ENCODE results near the gene ABL2.
"Not testable (repeated sequence)": the region's sequence is repeated elsewhere in the genome, so short reads cannot be mapped to it uniquely, and the experiment has no call there.

The ABL2 gene

DNA sequence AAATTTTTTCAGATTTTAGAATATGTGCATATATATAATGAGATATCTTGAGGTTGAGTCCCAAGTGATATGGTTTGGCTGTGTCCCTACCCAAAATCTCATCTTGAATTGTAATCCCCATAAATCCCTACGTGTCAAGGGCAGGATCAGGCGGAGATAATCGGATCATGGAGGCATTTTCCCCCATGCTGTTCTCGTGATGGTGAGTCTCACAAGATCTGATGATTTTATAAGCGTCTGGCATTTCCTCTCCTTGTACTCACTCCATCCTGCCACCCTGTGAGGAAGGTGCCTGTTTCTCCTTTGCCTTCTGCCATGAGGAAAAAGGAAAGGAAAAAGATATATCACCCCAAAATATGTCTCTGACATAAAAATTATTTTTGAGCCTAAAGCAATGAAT is 83.0 kb downstream of the ABL2 start:
- DNase-seq, result no peak
- Mint-ChIP-seq H3K27me3 (no peaks in the 10 kb centered on the region), H3K4me1 (peaks cover 17% of the 10 kb centered on the region in 2 donors), H3K4me3 (no peak overlapping the region), H3K27ac (no peak overlapping the region), H3K36me3 (peaks cover 15 to 30% of the 10 kb centered on the region in 2 donors), H3K9me3 (peaks cover 0 to 2% of the 10 kb centered on the region in 2 donors)
- no peak for ATAC-seq (replicated peaks)

DNA sequence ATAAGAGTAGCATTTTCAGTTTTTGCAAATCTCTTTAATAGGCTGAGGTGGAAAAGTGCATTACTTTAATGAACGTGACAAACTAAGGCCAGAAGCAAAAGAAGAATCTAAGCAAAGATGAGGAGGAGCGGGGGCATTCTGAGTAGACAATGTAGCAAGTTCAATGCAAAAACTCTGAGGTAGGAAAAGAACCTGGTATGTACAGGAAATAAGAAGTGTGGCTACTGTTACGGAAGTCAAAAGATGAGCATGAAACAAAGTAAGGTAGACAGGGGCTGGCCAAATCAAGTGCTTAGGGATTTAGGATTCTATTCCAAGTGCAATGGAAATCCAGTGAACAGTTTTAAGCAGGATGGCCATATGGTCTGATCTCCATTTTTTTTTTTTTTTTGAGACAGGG is 84.0 kb downstream of the ABL2 start:
- Mint-ChIP-seq H3K27ac (no peak overlapping the region), H3K4me3 (no peak overlapping the region), H3K9me3 (peaks cover 0 to 2% of the 10 kb centered on the region in 2 donors), H3K36me3 (peaks cover 11 to 26% of the 10 kb centered on the region in 2 donors), H3K4me1 (peaks cover 15 to 20% of the 10 kb centered on the region in 2 donors), H3K27me3 (no peaks in the 10 kb centered on the region)
- no peak for DNase-seq
- ATAC-seq (replicated peaks), result no peak

DNA sequence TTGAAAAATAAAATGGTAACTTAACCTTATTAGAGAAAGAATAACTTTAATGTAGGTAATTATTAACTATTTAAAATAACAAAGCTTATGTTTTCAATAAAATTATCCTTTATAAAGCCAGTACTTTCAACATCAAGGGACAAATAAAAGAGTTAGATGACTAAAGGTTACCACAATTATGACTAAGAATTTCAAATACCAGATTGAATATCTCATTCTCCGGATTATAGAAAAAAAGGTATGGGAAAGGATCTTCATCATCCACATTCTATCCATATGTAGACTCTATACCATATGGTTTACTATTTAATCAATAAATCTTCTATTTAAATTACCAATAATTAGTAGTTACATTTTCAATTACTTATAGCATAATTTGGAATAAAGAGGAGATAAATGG is 84.9 kb downstream of the ABL2 start:
- no peak overlapping the region for H3K4me3 Mint-ChIP-seq
- ATAC-seq (replicated peaks) (no peak), DNase-seq (no peak)
- H3K27me3 Mint-ChIP-seq, result no peaks in the 10 kb centered on the region
- H3K4me1 Mint-ChIP-seq, result peaks cover 15 to 29% of the 10 kb centered on the region in 2 donors
- H3K27ac Mint-ChIP-seq, result no peak overlapping the region
- peaks cover 15 to 30% of the 10 kb centered on the region in 2 donors for H3K36me3 Mint-ChIP-seq
- peaks cover 0 to 2% of the 10 kb centered on the region in 2 donors for H3K9me3 Mint-ChIP-seq

DNA sequence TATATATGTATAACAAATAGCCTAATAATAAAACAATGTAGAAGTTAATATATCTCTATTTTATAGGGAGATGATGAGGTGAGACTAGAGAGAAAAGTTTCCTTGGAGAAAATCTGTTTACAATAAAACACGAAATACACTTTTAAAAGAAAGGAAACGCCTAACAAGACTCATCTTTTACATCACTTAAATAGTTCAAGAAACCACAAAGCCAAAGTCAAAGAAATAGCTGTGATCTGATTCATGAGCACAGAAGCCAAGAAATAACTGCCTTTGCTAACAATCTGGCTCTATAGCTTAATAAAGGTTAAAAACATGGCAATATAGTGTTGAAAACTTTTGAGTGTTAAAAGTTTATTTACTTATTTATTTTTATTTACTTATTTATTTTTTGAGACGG is 86.2 kb downstream of the ABL2 start:
- H3K9me3 Mint-ChIP-seq, result no peaks in the 10 kb centered on the region
- H3K27ac Mint-ChIP-seq, result no peak overlapping the region
- H3K4me3 Mint-ChIP-seq, result no peak overlapping the region
- H3K4me1 Mint-ChIP-seq, result peaks cover 17 to 32% of the 10 kb centered on the region in 2 donors
- DNase-seq (no peak), ATAC-seq (replicated peaks) (no peak)
- H3K36me3 Mint-ChIP-seq, result peaks cover 12 to 26% of the 10 kb centered on the region in 2 donors
- no peaks in the 10 kb centered on the region for H3K27me3 Mint-ChIP-seq

DNA sequence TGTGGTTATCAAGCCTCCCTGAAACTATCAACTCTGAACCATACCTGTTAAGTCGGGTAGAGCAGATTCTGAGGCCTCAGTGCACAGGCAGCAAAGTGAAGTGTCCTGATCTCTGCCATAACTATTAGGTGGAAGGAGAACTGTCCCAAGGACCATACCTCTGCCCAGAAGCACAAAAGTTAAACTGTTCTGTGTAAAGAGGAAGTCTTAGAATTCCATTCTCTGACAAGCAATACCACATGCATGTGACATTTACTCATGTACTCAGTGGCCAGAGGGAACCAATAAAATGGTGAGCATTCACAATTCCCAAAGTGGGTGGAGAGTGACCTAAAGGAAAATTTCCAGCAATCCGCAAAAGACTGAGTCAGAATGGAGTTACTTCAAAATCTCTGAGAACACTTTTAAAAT is 86.6 kb downstream of the ABL2 start:
- Mint-ChIP-seq H3K4me3 (no peak overlapping the region), H3K27ac (peak overlapping the region; percentile 20), H3K27me3 (no peaks in the 10 kb centered on the region), H3K9me3 (no peaks in the 10 kb centered on the region), H3K4me1 (peaks cover 17 to 32% of the 10 kb centered on the region in 2 donors), H3K36me3 (peaks cover 8 to 23% of the 10 kb centered on the region in 2 donors)
- peak; percentile 57 to 79 for ATAC-seq (replicated peaks)
- DNase-seq, result no peak

DNA sequence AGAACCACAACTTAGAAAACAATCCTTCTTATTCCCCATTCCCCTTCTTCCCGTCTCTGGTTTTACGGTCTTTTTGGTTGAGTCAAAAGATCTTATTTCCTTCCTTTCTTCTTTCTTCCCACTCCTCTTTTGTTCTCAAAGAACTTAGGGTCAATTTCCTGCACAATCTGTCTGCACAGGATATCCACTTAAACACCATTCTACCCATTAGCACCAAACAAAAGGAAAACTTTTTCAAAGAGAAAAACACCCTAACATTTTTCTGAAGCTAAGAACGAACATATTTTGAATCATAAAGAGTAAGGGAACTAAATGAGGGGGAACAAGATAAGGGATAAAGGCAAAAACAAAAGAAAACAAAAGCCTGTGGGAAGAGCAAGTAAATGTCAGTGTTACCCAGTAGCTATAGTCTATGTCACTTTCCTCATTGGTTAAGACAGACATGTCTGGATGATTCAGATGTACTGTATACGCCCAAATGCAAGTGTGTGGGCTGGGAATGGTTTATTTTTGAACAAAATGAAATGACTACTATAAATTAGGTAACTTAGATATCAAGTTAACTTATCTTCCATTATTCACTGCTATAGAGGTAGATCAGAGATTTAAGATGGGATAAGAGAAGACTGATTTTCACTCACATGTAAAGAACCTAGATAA is 87.8 kb downstream of the ABL2 start:
- DNase-seq, result no peak

DNA sequence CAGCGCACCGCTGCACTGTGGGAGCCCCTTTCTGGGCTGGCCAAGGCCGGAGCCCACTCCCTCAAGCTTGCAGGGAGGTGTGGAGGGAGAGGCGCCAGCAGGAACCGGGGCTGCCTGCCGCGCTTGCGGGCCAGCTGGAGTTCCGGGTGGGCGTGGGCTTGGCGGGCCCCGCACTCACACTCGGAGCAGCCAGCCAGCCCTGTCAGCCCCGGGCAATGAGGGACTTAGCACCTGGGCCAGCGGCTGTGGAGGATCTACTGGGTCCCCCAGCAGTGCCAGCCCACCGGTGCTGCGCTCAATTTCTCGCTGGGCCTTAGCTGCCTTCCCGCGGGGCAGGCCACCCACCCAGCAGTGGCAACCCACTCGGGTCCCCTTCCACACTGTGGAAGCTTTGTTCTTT is 90.7 kb downstream of the ABL2 start:
- H3K4me3 Mint-ChIP-seq; H3K27me3 Mint-ChIP-seq; H3K9me3 Mint-ChIP-seq; DNase-seq; ATAC-seq (replicated peaks); H3K27ac Mint-ChIP-seq: not testable (repeated sequence)
- H3K36me3 Mint-ChIP-seq, result peaks cover 6 to 16% of the 10 kb centered on the region in 2 donors
- H3K4me1 Mint-ChIP-seq, result peaks cover 17 to 32% of the 10 kb centered on the region in 2 donors

More for the DNA sequence above, 87.8 kb downstream of the ABL2 start:
- H3K27ac Mint-ChIP-seq, result peak overlapping the region; percentile 43
- peaks cover 17 to 32% of the 10 kb centered on the region in 2 donors for H3K4me1 Mint-ChIP-seq
- peaks cover 8 to 23% of the 10 kb centered on the region in 2 donors for H3K36me3 Mint-ChIP-seq
- H3K4me3 Mint-ChIP-seq, result peak overlapping the region; percentile 21 to 41
- H3K9me3 Mint-ChIP-seq, result no peaks in the 10 kb centered on the region
- H3K27me3 Mint-ChIP-seq, result no peaks in the 10 kb centered on the region
- ATAC-seq (replicated peaks), result peak; percentile 79 to 90

DNA sequence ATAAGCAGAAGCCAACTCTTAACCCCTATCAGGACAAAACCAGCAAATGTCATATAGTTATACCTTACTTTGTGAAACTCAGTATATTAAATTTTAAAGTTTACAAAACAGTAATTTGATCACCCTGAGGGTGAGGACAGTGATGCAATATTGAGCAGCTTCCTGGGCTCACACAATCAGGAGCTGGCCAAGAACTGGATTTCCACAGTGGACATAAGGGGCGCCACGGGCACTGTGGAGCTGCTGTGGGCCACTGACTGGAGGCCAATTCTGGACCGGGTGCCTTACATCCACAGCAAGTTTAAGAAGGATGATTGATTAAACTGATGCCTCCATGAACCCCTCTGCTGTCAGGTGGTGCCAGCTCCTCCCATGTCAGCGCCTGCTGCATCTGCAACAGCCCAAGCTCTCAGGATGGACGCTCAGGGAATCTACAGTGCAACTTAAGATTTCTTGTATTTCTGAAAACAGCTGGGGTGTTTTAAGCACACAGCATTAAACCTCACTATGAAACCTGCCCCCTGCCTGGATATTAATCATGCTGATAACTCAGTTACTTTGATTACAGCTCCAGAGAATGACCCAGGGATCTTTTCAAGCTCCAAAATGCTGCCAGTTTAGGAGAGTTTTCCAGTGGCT is 91.7 kb downstream of the ABL2 start:
- Mint-ChIP-seq H3K9me3 (peaks cover 0 to 1% of the 10 kb centered on the region in 2 donors), H3K4me1 (peaks cover 14 to 29% of the 10 kb centered on the region in 2 donors), H3K4me3 (no peak overlapping the region), H3K27me3 (no peaks in the 10 kb centered on the region), H3K27ac (no peak overlapping the region), H3K36me3 (peaks cover 8 to 16% of the 10 kb centered on the region in 2 donors)
- DNase-seq (no peak), ATAC-seq (replicated peaks) (no peak)

DNA sequence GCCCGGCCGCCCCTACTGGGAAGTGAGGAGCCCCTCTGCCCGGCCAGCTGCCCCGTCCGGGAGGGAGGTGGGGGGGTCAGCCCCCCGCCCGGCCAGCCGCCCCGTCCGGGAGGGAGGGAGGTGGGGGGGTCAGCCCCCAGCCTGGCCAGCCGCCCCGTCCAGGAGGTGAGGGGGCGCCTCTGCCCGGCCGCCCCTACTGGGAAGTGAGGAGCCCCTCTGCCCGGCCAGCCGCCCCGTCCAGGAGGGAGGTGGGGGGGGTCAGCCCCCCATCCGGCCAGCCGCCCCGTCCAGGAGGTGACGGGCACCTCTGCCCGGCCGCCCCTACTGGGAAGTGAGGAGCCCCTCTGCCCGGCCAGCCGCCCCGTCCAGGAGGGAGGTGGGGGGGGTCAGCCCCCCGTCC is 93.8 kb downstream of the ABL2 start:
- peaks cover 5 to 14% of the 10 kb centered on the region in 2 donors for H3K4me1 Mint-ChIP-seq
- H3K9me3 Mint-ChIP-seq; ATAC-seq (replicated peaks); H3K27me3 Mint-ChIP-seq; H3K27ac Mint-ChIP-seq; H3K4me3 Mint-ChIP-seq; DNase-seq: not testable (repeated sequence)
- peaks cover 8 to 16% of the 10 kb centered on the region in 2 donors for H3K36me3 Mint-ChIP-seq

DNA sequence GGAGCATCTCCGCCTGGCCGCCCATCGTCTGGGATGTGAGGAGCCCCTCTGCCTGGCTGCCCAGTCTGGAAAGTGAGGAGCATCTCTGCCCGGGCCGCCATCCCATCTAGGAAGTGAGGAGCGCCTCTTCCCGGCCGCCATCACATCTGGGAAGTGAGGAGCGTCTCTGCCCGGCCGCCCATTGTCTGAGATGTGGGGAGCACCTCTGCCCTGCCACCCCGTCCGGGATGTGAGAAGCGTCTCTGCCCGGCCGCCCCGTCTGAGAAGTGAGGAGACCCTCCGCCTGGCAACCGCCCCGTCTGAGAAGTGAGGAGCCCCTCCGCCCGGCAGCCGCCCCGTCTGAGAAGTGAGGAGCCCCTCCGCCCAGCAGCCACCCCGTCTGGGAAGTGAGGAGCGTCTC is 94.3 kb downstream of the ABL2 start:
- not testable (repeated sequence) for DNase-seq; ATAC-seq (replicated peaks); H3K27ac Mint-ChIP-seq; H3K4me1 Mint-ChIP-seq; H3K27me3 Mint-ChIP-seq; H3K4me3 Mint-ChIP-seq; H3K9me3 Mint-ChIP-seq
- peaks cover 8 to 16% of the 10 kb centered on the region in 2 donors for H3K36me3 Mint-ChIP-seq

DNA sequence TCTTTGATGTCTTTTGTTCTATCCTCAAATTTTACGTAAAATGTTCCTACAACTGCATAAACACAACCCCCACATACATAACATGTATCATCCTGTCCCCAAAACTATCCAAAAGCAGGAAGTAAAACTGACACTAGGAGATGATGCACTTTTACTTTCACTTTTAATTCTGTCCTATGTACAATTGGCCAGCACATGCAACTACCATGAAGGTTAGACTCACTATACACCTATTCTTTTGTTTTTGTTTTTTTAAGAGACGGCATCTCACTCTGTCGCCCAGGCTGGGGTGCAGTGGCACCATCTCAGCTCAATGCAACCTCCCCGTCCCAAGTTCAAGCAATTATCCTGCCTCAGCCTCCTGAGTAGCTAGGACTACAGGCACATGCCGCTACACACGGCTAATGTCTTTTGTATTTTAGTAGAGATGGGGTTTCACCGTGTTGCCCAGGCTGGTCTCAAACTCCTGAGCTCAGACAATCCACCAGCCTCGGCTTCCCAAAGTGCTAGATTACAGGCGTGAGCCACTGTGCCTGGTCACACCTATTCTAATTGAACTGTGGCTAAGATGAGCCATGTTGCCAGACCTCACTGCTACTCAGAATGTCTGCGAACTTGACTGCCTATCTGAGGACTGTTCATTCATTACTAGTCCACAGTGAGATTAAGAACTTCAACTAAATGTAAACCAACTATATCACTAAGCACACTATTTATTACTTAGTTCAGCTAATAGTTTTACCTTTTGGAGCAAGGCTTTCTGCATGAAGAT is 99.6 kb downstream of the ABL2 start:
- DNase-seq (no peak), ATAC-seq (replicated peaks) (peak; percentile 99)
- Mint-ChIP-seq H3K36me3 (peaks cover 5 to 12% of the 10 kb centered on the region in 2 donors), H3K4me1 (peaks cover 4 to 13% of the 10 kb centered on the region in 2 donors), H3K4me3 (peak overlapping the region; percentile 48 to 63), H3K27ac (peak overlapping the region; percentile 93), H3K27me3 (no peaks in the 10 kb centered on the region), H3K9me3 (peaks cover 0 to 4% of the 10 kb centered on the region in 2 donors)

DNA sequence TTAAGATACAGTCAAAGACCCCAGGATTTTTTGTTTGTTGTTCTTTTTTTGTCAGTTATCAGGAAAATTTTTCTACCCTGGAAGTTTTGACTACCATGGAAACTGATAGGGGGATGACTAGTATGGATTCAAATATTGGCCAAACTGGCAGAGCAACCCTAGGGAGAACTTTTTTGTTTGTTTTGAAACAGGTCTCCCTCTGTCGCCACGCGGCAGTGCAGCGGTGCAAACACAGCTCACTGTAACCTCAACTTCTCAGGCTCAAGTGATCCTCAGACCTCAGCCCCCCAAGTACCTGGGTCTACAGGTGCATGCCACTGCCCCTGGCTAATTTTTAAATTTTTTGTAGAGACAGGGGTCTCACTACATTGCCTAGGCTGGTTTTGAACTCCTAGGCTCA is 101.0 kb downstream of the ABL2 start:
- Mint-ChIP-seq H3K27me3 (no peaks in the 10 kb centered on the region), H3K4me1 (peaks cover 4 to 13% of the 10 kb centered on the region in 2 donors), H3K9me3 (peaks cover 0 to 4% of the 10 kb centered on the region in 2 donors), H3K27ac (no peak overlapping the region), H3K36me3 (peaks cover 6 to 22% of the 10 kb centered on the region in 2 donors), H3K4me3 (no peak overlapping the region)
- DNase-seq (no peak), ATAC-seq (replicated peaks) (no peak)

DNA sequence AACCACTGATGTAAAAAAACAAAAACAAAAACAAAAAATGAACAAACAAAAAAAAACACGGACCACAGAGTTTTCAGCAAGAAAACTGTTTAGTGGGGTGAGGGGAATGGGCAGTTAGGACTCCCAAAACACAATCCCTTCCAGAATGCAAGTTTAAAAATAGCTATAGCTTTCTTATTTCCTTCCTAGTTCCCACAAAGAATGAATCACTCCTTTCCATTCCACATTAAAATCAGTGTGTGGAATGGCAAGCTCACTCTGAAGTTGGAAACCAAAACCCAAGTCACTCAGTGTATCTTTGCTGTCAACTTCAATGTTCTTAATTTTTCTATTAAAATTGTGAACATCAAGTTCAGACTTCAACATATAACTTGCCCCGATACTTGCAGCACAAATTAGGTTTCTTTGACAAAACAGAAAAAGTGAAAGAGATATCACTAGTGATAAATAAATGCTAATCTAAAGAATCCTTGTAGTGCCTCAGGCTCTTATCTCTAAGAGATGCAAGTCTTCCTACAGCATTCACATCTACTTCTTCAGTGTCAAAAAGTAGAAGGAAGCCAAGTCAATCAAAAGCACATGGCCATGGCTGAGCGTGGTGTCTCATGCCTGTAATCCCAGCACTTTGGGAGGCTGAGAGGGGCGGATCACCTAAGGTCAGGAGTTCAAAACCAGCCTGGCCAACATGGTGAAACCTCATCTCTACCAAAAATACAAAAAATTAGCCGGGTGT is 102.1 kb downstream of the ABL2 start:
- ATAC-seq (replicated peaks), result no peak
- Mint-ChIP-seq H3K36me3 (peaks cover 4 to 22% of the 10 kb centered on the region in 2 donors), H3K4me1 (peaks cover 4 to 13% of the 10 kb centered on the region in 2 donors), H3K27ac (no peak overlapping the region), H3K9me3 (peaks cover 0 to 4% of the 10 kb centered on the region in 2 donors), H3K4me3 (no peak overlapping the region), H3K27me3 (no peaks in the 10 kb centered on the region)
- no peak for DNase-seq

All from stimulated activated naive B cell treated with anti-CD40 and anti-IgM and Interleukin-4, amounts not matched to agents 10 μg/mL and 1 μg/mL and 100 μg/mL, for 72 hours (primary cell).